T47D (cell line): Measurements from ENCODE around the gene PPIP5K1.

Source experiments
- DNase-seq, 2 experiments: peaks; one replicate each; pipeline versions ENCODE4 v3.0.0 to v3.0.0-alpha.2; 2011 to 2012; ENCODE audit warnings: low read depth in 1 of 2, low spot score in 1 of 2
- JUND ChIP-seq: IDR thresholded peaks from 2 replicates; pipeline ENCODE4 v1.6.1; 2012; ENCODE audit warnings: low read depth
- in situ Hi-C: cut with HindIII; loops from 2 replicates; pipeline ENCODE4 v1.10.0; 2016; ENCODE audit warnings: low sequenced_read_pairs, low pct_unique_long_range_greater_than_20kb

PPIP5K1 gene

DNA sequence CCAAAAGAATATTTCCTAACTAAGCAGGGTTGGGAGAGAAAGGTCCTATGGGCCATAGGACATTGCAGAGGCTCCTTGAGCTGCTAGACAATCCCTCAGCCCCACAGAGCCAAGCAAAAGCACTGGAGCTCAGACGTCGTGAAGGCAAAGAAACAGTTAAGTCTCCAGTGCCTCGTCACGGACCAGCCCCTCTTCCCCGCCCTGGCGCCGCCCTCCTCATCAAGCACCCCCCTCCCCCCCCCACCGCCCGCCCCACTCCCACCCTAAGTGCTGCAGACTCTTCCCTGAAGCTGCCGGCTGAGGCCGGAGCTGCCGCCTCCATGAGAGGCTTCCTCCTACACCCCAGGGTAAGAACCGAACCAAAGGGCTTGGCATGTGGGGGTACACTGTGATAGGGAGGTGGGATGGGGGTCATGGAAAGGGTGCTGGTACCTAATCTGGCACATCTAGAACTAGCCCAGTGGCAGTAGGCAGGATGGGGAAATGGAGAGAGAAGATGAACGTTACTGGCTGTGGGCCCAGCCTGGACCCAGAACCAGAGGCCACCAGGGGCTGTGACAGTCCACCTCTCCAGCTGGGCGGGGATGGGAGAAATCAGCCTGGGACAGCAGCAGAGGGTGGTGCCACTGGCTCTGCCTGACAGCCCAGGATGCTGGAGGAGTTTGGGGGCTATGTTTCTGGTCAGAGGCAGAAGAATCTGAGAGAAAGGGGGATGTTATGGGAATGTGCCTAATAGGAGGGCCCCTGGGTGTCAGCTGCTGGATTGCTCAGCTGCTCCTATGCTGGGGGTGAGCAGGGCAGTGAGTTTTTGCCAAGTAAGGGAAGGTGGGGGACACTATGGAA lies 72.4 kb downstream of the PPIP5K1 start, which contains the start of gene MAP1A:
Gene MAP1A, plus strand, starts transcription at position 255 of the 843 bp plus-strand sequence. CDS start 3,866 bp downstream, outside the sequence.
- no peak for DNase-seq
- in situ Hi-C loops, result no loop called here
- no peak for TF ChIP-seq JUND

DNA sequence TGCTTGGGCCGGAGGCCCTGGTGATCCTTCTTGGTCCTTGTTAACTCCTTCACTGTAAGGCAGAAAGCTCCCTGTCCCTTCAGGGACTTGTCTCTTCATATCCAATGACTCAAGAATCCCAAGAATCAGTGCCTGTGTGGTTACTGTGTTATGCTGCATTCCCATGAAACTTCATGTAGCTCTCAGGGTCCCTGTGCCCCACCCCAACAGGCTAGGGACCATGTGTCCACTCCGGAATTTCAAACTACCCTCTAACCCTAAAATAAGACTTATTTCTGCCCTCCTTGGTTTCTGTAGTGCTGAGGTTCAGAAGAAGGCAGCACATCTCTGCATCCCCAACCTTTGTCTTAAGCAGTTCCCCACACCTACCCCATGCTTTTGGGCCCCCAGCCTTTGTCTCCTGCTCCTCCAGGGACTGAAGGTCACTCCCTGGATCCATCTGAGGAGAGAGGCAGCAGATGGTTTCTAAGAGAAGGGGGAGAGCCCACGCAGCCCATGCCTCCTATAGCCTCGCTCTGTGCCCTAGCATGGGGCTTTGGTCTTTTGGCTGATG lies 73.1 kb downstream of the PPIP5K1 start:
- TF ChIP-seq JUND, result no peak
- no peak for DNase-seq
- in situ Hi-C loops, result no loop called here

DNA sequence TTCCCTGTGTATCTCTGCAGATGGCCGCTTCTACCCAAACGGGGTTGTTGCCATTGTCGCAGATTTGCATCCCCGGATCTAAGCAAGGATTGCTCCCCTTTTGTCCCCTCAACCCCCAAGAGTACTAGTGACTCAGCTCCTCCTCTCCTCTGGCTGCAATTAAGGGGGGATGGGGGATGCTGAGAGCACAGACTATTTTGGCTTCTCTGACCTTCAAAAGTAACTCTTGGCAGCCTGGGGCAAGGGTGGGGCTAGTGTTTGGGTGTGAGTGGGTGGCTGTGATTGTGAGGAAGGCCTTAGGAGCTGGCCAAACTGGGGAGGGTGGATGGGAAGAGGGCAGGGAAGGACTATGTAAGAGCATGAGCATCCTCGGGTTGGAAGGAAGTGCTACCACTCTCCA lies 73.8 kb downstream of the PPIP5K1 start:
- DNase-seq, result no peak
- no peak for TF ChIP-seq JUND
- in situ Hi-C loops, result no loop called here

DNA sequence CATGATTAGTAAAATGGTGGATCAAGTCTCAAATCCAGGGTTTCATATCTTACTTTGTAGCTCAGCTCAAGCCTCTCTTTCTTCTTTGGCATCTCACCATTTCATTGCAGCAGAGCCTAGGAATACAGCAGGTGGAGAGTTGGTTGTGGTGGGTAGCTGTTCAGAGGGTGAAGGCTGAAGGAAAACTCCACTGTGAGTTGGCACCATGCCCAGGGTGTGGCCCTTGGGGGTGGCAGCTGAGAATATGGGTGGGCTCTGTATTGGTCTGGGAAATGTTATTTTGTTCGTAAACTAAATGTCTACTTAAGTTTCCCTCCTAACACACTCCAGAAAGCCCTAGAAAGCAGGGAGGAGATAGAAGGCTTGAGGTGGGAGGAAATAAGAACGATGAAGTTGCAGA lies 74.3 kb downstream of the PPIP5K1 start:
- in situ Hi-C loops, result no loop called here
- TF ChIP-seq JUND, result no peak
- DNase-seq, result no peak

DNA sequence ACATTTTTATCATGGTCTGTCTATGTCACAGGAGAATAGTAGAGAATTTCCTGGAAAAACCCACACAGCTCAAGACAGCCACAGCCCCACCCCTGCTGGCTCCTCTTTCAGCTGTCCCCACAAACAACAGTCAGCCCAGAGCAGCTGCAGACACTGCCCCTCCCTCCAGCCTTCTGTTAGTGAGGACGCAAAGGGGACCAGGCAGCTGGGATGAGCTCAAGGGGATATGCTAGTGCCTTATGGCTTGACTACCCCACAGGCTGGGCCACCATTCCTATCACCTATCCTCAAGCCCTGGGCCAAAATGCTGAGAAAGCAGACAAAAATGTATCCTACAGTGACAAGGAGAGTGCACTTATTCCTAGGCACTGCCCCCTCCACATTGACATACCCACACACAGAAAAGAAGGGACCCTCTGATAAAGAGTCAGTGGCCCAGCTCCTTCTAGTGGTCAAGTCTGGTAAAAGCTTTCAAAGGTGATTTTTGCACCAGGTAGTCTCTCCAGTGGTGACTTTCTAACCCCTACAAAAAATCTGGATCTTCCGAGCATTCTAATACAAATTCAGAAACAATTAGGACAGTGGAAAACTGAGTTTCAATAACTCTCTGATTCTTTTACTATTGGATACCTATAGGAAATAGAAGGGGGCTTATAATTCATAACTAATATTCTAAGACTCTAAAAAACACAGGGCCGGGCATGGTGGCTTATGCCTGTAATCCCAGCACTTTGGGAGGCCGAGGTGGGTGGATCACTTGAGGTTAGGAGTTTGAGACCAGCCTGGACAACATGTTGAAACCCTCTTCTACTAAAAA lies 75.6 kb downstream of the PPIP5K1 start:
- peak in 1 of 2 experiments; percentile 29 for DNase-seq
- in situ Hi-C loops, result no loop called here
- TF ChIP-seq JUND, result no peak

DNA sequence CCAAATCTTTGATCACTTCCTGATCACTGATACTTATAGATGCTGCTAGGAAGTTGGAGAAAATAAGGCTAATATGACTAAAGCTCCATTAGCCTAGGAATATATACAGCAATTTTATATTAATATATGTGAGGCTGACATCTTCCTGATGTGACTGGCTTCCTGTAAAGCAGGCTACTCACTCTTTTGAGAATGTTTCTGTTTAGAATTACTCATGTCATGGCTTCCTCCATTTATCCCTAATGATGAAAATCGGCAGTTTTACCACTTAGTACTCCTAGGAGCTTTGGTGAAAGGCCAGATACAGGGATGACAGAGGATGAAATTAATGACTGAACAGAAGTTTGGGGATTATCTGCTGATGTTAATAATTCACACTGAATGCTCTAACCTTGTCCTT lies 76.5 kb downstream of the PPIP5K1 start:
- in situ Hi-C loops, result no loop called here
- DNase-seq, result no peak
- TF ChIP-seq JUND, result no peak

DNA sequence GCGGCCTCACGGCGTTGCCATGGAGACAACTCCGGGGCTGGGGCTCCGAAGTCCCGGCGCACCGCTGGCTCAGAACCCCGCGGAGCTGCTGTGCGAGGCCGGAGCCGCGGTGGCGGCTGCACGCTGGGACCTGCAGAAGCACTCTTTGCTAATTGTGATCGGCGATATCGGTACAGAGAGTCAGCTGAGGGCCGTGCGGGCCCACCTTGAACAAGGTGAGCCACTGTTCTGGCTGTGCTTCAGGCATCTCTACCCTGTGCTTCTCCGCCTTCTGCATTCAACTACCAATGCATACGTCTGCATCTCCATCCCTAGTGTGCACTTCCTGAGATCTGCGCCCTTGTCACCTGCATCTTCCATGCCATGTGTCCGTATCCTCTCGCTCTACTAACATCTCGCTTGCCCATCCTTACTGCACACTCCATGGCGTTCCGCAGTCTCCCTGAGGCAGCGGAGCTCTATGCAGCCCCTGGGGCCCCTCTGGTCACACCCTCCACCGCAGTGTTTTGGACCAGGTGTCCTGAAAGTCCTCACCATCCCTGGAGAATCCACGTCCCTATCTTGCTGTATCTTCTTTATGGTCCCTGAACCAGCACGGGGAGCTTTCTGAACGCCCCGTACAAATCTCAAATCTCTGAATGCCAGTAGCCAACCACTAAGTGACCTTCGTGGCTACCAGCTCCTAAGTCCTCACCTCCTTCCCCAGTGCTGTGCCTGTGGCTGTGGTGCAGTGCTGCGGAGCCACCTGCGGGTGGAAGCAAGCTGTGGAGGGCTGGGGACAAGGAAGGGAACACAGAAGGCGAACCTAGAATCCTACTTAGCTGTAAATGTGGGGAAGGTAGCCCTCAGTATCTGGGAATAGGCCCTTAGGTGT lies 78.8 kb downstream of the PPIP5K1 start:
- peak in 1 of 2 experiments; percentile 72 for DNase-seq
- in situ Hi-C loops, result no loop called here
- TF ChIP-seq JUND, result no peak

- no peak for TF ChIP-seq JUND
- peak; percentile 80 to 98 for DNase-seq
- in situ Hi-C loops, result no loop called here
These were observed 79.6 kb downstream of the PPIP5K1 start for GRCh38 chr15:43510200-43511011.

- in situ Hi-C loops, result no loop called here
- no peak for DNase-seq
- TF ChIP-seq JUND, result no peak
These were observed 80.3 kb downstream of the PPIP5K1 start for GRCh38 chr15:43509660-43510199.

DNA sequence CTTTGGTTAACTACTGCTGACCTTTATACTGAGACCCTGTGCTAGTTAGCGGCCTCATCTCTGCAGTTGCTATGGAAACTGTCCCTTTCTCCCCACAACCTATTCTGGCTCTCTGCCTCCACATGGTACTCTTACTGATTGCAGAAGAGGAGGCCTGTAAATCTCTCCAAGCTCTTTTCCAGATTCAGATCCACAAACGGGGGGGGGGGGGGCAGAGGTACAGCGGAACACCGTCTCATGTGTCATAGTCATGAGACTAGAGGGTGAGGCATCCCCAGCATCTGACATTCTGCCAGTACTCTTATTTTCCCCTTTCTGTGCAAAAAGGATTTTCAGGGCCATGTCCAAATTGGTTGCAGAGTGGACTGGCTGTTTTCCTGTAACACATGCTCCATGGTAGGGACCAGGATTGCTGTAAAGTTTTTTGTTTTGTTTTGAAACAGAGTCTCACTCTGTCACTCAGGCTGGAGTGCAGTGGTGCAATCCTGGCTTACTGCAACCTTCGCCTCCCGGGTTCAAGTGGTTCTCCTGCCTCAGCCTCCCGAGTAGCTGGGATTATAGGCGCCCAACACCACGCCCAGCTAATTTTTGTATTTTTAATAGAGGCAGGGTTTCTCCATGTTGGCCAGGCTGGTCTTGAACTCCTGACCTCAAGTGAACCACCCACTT lies 80.9 kb downstream of the PPIP5K1 start:
- no peak for DNase-seq
- in situ Hi-C loops, result no loop called here
- TF ChIP-seq JUND, result no peak

- in situ Hi-C loops, result no loop called here
- no peak for DNase-seq
These were observed 81.6 kb downstream of the PPIP5K1 start for GRCh38 chr15:43508421-43508820.

More at GRCh38 chr15:43508421-43508820, 81.6 kb downstream of the PPIP5K1 start:
- no peak for TF ChIP-seq JUND
